Measurements from ENCODE around the gene SLC22A1.

SLC22A1 gene

DNA sequence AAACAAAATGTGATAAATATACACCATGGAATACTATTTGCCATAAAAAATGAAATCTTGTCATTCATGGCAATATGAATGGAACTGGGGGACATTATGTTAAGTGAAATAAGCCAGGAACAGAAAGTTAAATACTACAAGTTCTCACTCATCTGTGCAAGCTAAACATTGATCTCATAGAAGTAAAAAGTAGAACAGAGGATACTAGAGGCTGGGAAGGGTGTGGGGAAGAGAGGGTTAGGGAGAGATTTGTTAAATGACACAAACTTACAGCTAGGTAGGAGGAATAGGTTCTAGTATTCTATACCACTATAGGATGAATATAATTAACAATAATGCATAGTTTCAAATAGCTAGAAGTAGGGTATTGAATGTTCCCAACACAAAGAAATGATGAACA lies 76.0 kb downstream of the SLC22A1 start:
- in situ Hi-C loops (cut with MboI; ENCODE audit: low pct_unique_long_range_greater_than_20kb, low sequenced_read_pairs): no loop called here
- no peak for DNase-seq

DNA sequence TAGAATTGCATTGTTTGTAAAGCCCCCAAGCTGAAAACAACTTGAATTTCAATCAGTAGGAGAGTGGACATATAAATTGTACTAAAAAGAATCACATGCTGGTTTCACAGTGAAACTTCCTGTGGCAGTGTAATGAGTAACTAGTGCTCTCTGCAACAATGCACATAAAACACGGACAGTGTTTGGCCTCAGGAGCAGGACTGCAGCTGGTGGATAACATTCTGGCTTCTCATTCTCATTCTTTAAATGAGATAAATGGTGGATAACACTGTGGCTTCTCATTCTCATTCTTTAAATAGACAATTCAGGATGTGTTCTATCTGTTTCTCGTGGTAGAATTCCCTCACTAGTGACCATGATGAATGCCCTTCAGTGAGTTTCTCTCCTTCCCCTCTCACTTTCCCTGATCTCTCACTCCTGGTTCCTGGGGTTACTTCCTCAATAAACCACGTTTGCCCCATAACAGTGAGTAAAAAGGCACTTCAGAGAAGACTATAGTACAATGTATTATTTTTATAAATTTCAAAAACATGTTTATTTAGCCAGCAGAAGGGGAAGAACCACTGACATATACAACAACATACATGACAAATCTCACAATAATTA lies 77.1 kb downstream of the SLC22A1 start:
- in situ Hi-C loops (cut with MboI; ENCODE audit: low pct_unique_long_range_greater_than_20kb, low sequenced_read_pairs): no loop called here

DNA sequence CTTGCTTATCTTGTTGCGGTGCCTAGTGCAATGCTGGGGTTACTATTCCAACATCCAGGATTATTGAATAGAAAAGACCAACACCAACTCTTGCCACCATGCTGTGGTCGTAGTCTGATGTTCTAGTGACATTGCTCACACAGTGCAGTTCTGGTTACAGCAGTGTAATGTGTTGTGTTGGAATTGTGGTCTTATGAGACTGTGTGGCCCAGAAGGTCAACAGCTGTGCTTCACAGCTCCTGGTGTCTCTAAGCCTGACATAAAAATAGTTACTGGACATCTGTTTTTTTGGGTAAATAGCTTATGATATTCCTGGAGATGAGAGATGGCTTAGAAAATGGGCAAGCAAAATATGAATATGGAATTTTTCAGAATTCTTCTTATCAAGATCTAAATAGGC lies 79.4 kb downstream of the SLC22A1 start:
- in situ Hi-C loops (cut with MboI; ENCODE audit: low pct_unique_long_range_greater_than_20kb, low sequenced_read_pairs): no loop called here
- DNase-seq: no peak

More for the DNA sequence above, 77.1 kb downstream of the SLC22A1 start:
- no peak for DNase-seq

DNA sequence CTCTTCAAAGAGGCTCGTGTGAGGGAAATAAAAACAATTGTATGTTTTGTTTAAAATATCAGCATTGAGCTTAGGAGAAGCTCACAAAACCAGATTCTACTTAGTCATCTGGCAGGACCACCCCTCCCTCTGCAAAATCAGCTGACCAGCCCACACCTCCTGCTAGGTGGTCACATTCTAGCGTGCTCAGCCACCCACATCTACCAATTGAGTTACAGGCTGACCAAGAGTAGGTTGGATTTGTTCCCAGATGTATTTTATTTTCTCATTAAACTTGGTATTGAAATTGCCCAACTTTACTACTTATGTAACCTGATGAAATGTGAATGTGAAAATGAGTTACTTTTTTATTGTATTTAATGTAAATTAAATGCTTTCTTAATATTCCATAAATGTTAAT lies 80.8 kb downstream of the SLC22A1 start:
- DNase-seq: no peak
- in situ Hi-C loops (cut with MboI; ENCODE audit: low pct_unique_long_range_greater_than_20kb, low sequenced_read_pairs): no loop called here

DNA sequence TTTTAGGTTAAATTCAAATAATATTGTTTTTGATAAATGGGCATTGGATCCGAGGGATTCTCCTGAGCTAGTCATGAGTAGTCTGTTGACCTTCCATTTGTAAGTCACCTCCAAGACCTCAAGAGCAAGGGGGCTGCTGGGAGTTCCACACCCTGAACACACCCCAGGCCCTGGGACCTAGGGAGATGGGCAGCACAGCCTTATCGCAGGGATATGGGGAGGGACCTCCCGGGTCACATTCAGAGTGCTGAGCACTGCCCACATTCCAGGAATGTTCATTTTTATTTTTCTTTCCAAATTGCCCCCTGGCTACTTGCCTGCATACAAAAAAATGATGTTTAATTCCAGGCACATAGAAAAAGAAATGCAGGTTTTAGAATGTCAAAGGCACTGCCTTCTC lies 81.5 kb downstream of the SLC22A1 start:
- DNase-seq: no peak
- in situ Hi-C loops (cut with MboI; ENCODE audit: low pct_unique_long_range_greater_than_20kb, low sequenced_read_pairs): no loop called here

DNA sequence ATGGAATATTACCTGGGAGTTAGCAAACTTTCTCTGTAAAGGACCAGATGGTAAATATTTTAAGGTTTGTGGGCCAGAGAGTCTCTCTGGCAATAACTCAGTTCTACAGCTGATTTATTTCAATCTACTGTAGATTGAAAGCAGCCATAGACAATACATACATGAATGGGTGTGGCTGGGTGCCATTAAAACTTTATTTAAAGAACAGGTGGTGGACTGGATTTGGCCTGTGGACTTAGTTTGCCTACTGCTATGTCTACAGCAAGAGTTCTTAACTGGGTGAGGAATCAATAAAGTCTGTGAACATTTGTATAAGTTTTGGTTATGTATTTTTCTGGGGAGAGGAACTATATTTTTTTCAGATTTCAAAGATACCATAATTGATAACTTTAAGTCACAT lies 81.9 kb downstream of the SLC22A1 start:
- no peak for DNase-seq
- in situ Hi-C loops (cut with MboI; ENCODE audit: low pct_unique_long_range_greater_than_20kb, low sequenced_read_pairs): no loop called here

DNA sequence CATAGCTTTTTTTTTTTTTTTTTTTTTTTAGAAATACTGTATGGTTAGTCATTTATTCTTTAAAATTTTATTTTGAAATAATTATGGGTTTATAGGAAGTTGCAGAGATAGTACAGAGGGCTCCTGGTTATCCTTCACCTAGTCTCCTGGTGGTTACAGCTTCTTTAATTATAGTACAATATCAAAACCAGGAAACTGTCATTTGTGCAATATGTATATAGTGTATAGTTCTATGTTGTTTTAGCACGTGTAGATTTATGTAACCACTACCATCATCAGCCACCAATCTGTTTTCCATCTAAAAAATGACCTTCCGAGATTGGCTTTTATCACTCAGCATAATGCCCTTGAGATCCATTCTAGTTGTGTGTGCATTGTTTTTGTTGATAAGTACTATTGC lies 82.3 kb downstream of the SLC22A1 start:
- in situ Hi-C loops (cut with MboI; ENCODE audit: low pct_unique_long_range_greater_than_20kb, low sequenced_read_pairs): no loop called here
- DNase-seq: no peak

DNA sequence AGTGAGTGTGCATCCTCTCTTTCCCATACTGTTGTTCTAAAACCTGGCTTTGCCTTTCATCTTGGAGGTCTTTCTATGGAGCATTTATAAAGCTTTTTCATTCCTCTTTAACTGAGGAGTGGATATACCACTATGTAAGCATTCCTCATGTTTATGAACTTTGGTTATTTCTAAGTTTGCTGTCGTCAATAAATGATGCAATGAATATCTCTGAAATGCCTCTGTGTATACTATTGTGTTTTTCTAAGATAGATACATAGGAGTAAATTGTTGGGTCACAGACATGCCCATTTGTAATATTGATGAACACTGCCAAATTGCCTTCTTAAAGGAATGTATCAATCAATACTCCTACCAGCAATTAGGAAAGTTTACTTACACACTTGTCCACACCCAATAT lies 83.1 kb downstream of the SLC22A1 start:
- in situ Hi-C loops (cut with MboI; ENCODE audit: low pct_unique_long_range_greater_than_20kb, low sequenced_read_pairs): no loop called here
- DNase-seq: no peak

DNA sequence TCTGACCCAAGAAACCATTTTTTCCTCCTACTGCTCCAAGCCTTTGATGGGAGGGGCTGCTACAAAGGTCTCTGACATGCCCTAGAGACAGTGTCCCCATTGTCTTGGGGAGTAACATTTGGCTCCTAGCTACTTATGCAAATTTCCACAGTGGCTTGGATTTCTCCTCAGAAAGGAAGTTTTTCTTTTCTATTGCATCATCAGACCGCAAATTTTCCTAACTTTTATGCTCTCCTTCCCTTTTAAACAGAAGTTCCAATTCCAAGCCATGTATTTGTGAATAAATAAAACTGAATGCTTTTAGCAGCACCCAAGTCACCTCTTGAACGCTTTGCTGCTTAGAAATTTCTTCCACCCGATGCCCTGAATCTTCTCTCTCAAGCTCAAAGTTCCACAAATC lies 86.0 kb downstream of the SLC22A1 start:
- DNase-seq: no peak
- in situ Hi-C loops (cut with MboI; ENCODE audit: low pct_unique_long_range_greater_than_20kb, low sequenced_read_pairs): no loop called here
